ENCODE results near the gene SLC26A2. TPM values are rescaled to one million over a fixed set of nuclear protein-coding genes. Genes with fewer than 3 reads are reported as not detected.

The SLC26A2 gene
- total RNA-seq, 1 donor from 2014 or later, result 17.4 TPM

- H3K27me3 Mint-ChIP-seq, result no peaks in the 10 kb centered on the region
- H3K4me3 Mint-ChIP-seq, result peak overlapping the region; percentile 56
- peaks cover 19% of the 10 kb centered on the region for H3K4me1 Mint-ChIP-seq (ENCODE audit: unreplicated experiment)
- TF ChIP-seq CTCF (conservative IDR thresholded peaks at IDR 0.05), result no peak
- no peaks in the 10 kb centered on the region for H3K9me3 Mint-ChIP-seq
- H3K27ac Mint-ChIP-seq, result peak overlapping the region; percentile 75
- DNase-seq (ENCODE audit: extremely low spot score, unreplicated experiment), result no peak
- no peaks in the 10 kb centered on the region for H3K36me3 Mint-ChIP-seq
These were observed 44.9 kb upstream of the SLC26A2 start for GRCh38 chr5:149915392-149916260.

- H3K36me3 Mint-ChIP-seq, result no peaks in the 10 kb centered on the region
- H3K4me1 Mint-ChIP-seq (ENCODE audit: unreplicated experiment), result peaks cover 19% of the 10 kb centered on the region
- DNase-seq (ENCODE audit: extremely low spot score, unreplicated experiment), result no peak
- no peaks in the 10 kb centered on the region for H3K9me3 Mint-ChIP-seq
- H3K27me3 Mint-ChIP-seq, result no peaks in the 10 kb centered on the region
- H3K4me3 Mint-ChIP-seq, result no peak overlapping the region
- no peak overlapping the region for H3K27ac Mint-ChIP-seq
- no peak for TF ChIP-seq CTCF (conservative IDR thresholded peaks at IDR 0.05)
These were observed 44.1 kb upstream of the SLC26A2 start for GRCh38 chr5:149916334-149917072.

GRCh38 chr5:149917073-149917676 is 43.4 kb upstream of the SLC26A2 start:
- peaks cover 19% of the 10 kb centered on the region for H3K4me1 Mint-ChIP-seq (ENCODE audit: unreplicated experiment)
- DNase-seq (ENCODE audit: extremely low spot score, unreplicated experiment), result no peak
- H3K9me3 Mint-ChIP-seq, result no peaks in the 10 kb centered on the region
- no peak overlapping the region for H3K27ac Mint-ChIP-seq
- no peaks in the 10 kb centered on the region for H3K36me3 Mint-ChIP-seq
- H3K27me3 Mint-ChIP-seq, result no peaks in the 10 kb centered on the region
- H3K4me3 Mint-ChIP-seq, result no peak overlapping the region
- no peak for TF ChIP-seq CTCF (conservative IDR thresholded peaks at IDR 0.05)

- Mint-ChIP-seq H3K36me3 (no peaks in the 10 kb centered on the region), H3K9me3 (no peaks in the 10 kb centered on the region), H3K27me3 (no peaks in the 10 kb centered on the region), H3K4me1 (ENCODE audit: unreplicated experiment) (peaks cover 2% of the 10 kb centered on the region), H3K4me3 (no peak overlapping the region), H3K27ac (no peak overlapping the region)
- TF ChIP-seq CTCF (conservative IDR thresholded peaks at IDR 0.05), result no peak
- no peak for DNase-seq (ENCODE audit: extremely low spot score, unreplicated experiment)
These were observed 39.0 kb upstream of the SLC26A2 start for GRCh38 chr5:149921597-149921996.

GRCh38 chr5:149922950-149923349 is 37.6 kb upstream of the SLC26A2 start:
- no peaks in the 10 kb centered on the region for H3K36me3 Mint-ChIP-seq
- no peaks in the 10 kb centered on the region for H3K4me1 Mint-ChIP-seq (ENCODE audit: unreplicated experiment)
- no peak for DNase-seq (ENCODE audit: extremely low spot score, unreplicated experiment)
- no peak for TF ChIP-seq CTCF (conservative IDR thresholded peaks at IDR 0.05)
- no peak overlapping the region for H3K27ac Mint-ChIP-seq
- no peaks in the 10 kb centered on the region for H3K27me3 Mint-ChIP-seq
- H3K9me3 Mint-ChIP-seq, result no peaks in the 10 kb centered on the region
- H3K4me3 Mint-ChIP-seq, result no peak overlapping the region
